Measurements from ENCODE around the gene PMCH. TPM values are rescaled to one million over a fixed set of nuclear protein-coding genes. Genes with fewer than 3 reads are reported as not detected.
"Not testable (repeated sequence)": the region's sequence is repeated elsewhere in the genome, so short reads cannot be mapped to it uniquely, and the experiment has no call there.

PMCH gene
- polyA plus RNA-seq, 4 donors = 0.18 TPM; not detected in 3

- Histone ChIP-seq H3K4me1 (ENCODE audit: control insufficient read depth in 3 of 3, insufficient read depth in 2 of 3, low read depth in 1 of 3, low read length in 2 of 3) (no peaks in the 10 kb centered on the region), H3K36me3 (ENCODE audit: control insufficient read depth in 3 of 3, insufficient read depth in 2 of 3, low read depth in 1 of 3, low read length in 3 of 3) (no peaks in the 10 kb centered on the region), H3K9me3 (ENCODE audit: control insufficient read depth in 2 of 2, insufficient read depth in 1 of 2, low read depth in 1 of 2, low read length in 1 of 2) (no peaks in the 10 kb centered on the region), H3K27ac (ENCODE audit: low read depth in 1 of 3, low read length in 2 of 3) (no peak overlapping the region), H3K27me3 (ENCODE audit: control insufficient read depth in 3 of 3, insufficient read depth in 3 of 3, low read length in 3 of 3) (no peaks in the 10 kb centered on the region), H3K4me3 (ENCODE audit: low read depth in 1 of 3, low read length in 3 of 3) (no peak overlapping the region)
- WGBS, 3 donors = 94 to 98% (median 97%) methylated on average over 2 of the region's 2 CpGs
- FAIRE-seq = no peak
- DNase-seq = peak; percentile 17 to 35
Observed at GRCh38 chr12:102169922-102170621, 27.6 kb downstream of the PMCH start.

DNA sequence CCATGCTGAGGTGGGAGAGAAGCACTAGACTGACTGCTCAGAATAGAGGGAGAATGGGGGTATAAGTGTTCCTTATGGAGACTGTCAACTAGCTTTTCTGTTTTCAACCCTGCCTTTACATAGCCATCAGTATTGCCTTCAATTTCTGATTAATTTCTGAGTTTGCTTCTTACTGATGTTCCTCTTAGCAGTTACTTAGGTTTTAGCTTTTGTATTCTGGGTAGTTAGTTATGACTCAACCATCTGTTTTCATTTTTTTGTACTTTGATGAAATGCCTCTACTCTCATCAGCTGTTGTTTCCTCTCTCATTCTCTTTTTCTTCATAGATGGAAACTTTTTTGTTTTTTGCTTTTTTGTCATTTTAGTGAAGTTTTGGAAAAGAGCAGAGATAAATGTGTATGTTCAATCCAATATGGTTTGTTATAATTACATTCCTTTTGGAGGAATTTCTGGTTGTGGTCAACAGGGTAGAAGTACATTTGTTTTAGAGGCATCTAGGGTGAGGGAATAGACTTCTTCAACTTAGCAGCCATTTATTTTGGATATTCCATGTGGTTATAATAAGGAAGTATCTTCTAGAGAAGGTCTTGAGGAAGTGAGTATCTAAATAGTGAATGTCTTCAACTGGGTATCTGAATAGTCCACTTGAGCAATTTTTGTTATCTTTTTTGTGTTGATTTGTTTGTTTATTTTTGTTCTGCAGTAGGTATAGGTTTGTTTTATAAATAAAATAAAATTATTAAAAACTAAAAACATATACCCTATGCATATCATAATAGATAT is 29.6 kb downstream of the PMCH start:
- H3K27ac ChIP-seq (ENCODE audit: low read depth in 1 of 3, low read length in 2 of 3) = no peak overlapping the region
- H3K36me3 ChIP-seq (ENCODE audit: control insufficient read depth in 3 of 3, insufficient read depth in 2 of 3, low read depth in 1 of 3, low read length in 3 of 3) = no peaks in the 10 kb centered on the region
- no peak for DNase-seq
- no peak overlapping the region for H3K4me3 ChIP-seq (ENCODE audit: low read depth in 1 of 3, low read length in 3 of 3)
- H3K27me3 ChIP-seq (ENCODE audit: control insufficient read depth in 3 of 3, insufficient read depth in 3 of 3, low read length in 3 of 3) = no peaks in the 10 kb centered on the region
- FAIRE-seq = no peak
- H3K4me1 ChIP-seq (ENCODE audit: control insufficient read depth in 3 of 3, insufficient read depth in 2 of 3, low read depth in 1 of 3, low read length in 2 of 3) = no peaks in the 10 kb centered on the region
- H3K9me3 ChIP-seq (ENCODE audit: control insufficient read depth in 2 of 2, insufficient read depth in 1 of 2, low read depth in 1 of 2, low read length in 1 of 2) = no peaks in the 10 kb centered on the region

GRCh38 chr12:102163383-102163782 is 34.2 kb downstream of the PMCH start:
- Histone ChIP-seq H3K27me3 (ENCODE audit: control insufficient read depth in 3 of 3, insufficient read depth in 3 of 3, low read length in 3 of 3) (no peaks in the 10 kb centered on the region), H3K9me3 (ENCODE audit: control insufficient read depth in 2 of 2, insufficient read depth in 1 of 2, low read depth in 1 of 2, low read length in 1 of 2) (no peaks in the 10 kb centered on the region), H3K27ac (ENCODE audit: low read depth in 1 of 3, low read length in 2 of 3) (no peak overlapping the region), H3K4me3 (ENCODE audit: low read depth in 1 of 3, low read length in 3 of 3) (no peak overlapping the region), H3K4me1 (ENCODE audit: control insufficient read depth in 3 of 3, insufficient read depth in 2 of 3, low read depth in 1 of 3, low read length in 2 of 3) (no peaks in the 10 kb centered on the region), H3K36me3 (ENCODE audit: control insufficient read depth in 3 of 3, insufficient read depth in 2 of 3, low read depth in 1 of 3, low read length in 3 of 3) (no peaks in the 10 kb centered on the region)
- peak; percentile 30 for FAIRE-seq
- DNase-seq = no peak
- WGBS, 3 donors = 90 to 98% (median 91%) methylated on average over 1 of the region's 1 CpG

DNA sequence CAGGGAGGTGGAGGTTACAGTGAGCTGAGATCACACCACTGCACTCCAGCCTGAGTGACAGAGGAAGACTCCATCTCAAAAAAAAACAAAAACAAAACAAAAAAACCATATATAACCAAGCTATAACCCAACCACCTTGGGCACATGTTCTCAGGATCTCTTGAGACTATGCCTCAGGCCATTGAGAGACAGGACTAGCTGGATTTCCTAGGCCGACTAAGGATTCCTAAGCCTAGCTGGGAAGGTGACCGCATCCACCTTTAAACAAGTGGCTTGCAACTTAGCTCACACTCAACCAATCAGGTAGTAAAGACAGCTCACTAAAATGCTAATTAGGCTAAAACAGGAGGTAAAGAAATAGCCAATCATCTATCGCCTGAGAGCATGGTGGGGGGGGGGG is 42.4 kb downstream of the PMCH start:
- FAIRE-seq; H3K9me3 ChIP-seq (ENCODE audit: control insufficient read depth in 2 of 2, insufficient read depth in 1 of 2, low read depth in 1 of 2, low read length in 1 of 2); H3K27me3 ChIP-seq (ENCODE audit: control insufficient read depth in 3 of 3, insufficient read depth in 3 of 3, low read length in 3 of 3); H3K4me3 ChIP-seq (ENCODE audit: low read depth in 1 of 3, low read length in 3 of 3); H3K4me1 ChIP-seq (ENCODE audit: control insufficient read depth in 3 of 3, insufficient read depth in 2 of 3, low read depth in 1 of 3, low read length in 2 of 3); H3K36me3 ChIP-seq (ENCODE audit: control insufficient read depth in 3 of 3, insufficient read depth in 2 of 3, low read depth in 1 of 3, low read length in 3 of 3); DNase-seq; H3K27ac ChIP-seq (ENCODE audit: low read depth in 1 of 3, low read length in 2 of 3): not testable (repeated sequence)
- WGBS, 3 donors = 94 to 100% (median 98%) methylated on average over 3 of the region's 3 CpGs

DNA sequence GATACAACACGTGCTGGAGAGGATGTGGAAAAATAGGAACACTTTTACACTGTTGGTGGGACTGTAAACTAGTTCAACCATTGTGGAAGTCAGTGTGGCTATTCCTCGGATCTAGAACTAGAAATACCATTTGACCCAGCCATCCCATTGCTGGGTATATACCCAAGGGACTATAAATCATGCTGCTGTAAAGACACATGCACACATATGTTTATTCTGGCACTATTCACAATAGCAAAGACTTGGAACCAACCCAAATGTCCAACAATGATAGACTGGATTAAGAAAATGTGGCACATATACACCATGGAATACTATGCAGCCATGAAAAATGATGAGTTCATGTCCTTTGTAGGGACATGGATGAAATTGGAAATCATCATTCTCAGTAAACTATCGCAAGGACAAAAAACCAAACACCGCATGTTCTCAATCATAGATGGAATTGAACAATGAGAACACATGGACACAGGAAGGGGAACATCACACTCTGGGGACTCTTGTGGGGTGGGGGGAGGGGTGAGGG is 50.5 kb downstream of the PMCH start:
- DNase-seq; H3K4me1 ChIP-seq (ENCODE audit: control insufficient read depth in 3 of 3, insufficient read depth in 2 of 3, low read depth in 1 of 3, low read length in 2 of 3); H3K4me3 ChIP-seq (ENCODE audit: low read depth in 1 of 3, low read length in 3 of 3); H3K27me3 ChIP-seq (ENCODE audit: control insufficient read depth in 3 of 3, insufficient read depth in 3 of 3, low read length in 3 of 3); H3K36me3 ChIP-seq (ENCODE audit: control insufficient read depth in 3 of 3, insufficient read depth in 2 of 3, low read depth in 1 of 3, low read length in 3 of 3); H3K27ac ChIP-seq (ENCODE audit: low read depth in 1 of 3, low read length in 2 of 3); FAIRE-seq; H3K9me3 ChIP-seq (ENCODE audit: control insufficient read depth in 2 of 2, insufficient read depth in 1 of 2, low read depth in 1 of 2, low read length in 1 of 2): not testable (repeated sequence)
- WGBS, 3 donors = 94 to 99% (median 96%) methylated on average over 3 to 4 of the region's 4 CpGs

Other genes starting within 250 kb of the PMCH start
- 10 to 100 TPM; 25.7 to 40.2 (median 31.0) TPM for gene WASHC3, start 135.8 kb downstream of the PMCH start, polyA plus RNA-seq
- 10 to 100 TPM; 13.8 to 28.5 (median 21.0) TPM for gene NUP37, start 77.7 kb downstream of the PMCH start, polyA plus RNA-seq
- 10 to 100 TPM in 1 of 4 donors, 1 to 10 TPM in 3; 1.1 to 12.1 (median 6.0) TPM for gene PARPBP, start 77.7 kb downstream of the PMCH start, polyA plus RNA-seq